ENCODE measurements around the gene SERPINA10.
"Not testable (repeated sequence)": the region's sequence is repeated elsewhere in the genome, so short reads cannot be mapped to it uniquely, and the experiment has no call there.

SERPINA10 gene

DNA sequence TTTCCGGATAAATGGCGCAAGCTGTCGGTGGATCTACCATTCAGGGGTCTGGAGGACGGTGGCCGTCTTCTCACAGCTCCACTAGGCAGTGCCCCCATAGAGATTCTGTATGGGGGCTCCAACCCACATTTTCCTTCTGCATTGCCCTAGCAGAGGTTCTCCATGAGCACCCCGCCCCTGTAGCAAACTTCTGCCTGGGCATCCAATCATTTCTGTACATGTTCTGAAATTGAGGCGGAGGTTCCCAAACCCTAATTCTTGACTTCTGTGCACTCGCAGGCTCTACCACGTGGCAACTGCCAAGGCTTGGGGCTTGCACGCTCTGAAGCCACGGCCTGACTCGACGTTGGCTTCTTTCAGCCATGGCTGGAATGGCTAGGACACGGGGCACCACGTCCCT is 5.1 kb upstream of the SERPINA10 start:
- no peaks in the 10 kb centered on the region for H3K4me1 Mint-ChIP-seq
- no peak overlapping the region for H3K4me3 Mint-ChIP-seq
- H3K36me3 Mint-ChIP-seq = no peaks in the 10 kb centered on the region
- H3K9me3 Mint-ChIP-seq = peaks cover 2% of the 10 kb centered on the region
- ATAC-seq = no peak
- peaks cover 2% of the 10 kb centered on the region for H3K27me3 Mint-ChIP-seq
- H3K27ac Mint-ChIP-seq = no peak overlapping the region

GRCh38 chr14:94296181-94296545 is 3.1 kb upstream of the SERPINA10 start:
- not testable (repeated sequence) for H3K4me1 Mint-ChIP-seq, H3K36me3 Mint-ChIP-seq, ATAC-seq, H3K4me3 Mint-ChIP-seq, H3K9me3 Mint-ChIP-seq, H3K27ac Mint-ChIP-seq
- peaks cover 10% of the 10 kb centered on the region for H3K27me3 Mint-ChIP-seq

DNA sequence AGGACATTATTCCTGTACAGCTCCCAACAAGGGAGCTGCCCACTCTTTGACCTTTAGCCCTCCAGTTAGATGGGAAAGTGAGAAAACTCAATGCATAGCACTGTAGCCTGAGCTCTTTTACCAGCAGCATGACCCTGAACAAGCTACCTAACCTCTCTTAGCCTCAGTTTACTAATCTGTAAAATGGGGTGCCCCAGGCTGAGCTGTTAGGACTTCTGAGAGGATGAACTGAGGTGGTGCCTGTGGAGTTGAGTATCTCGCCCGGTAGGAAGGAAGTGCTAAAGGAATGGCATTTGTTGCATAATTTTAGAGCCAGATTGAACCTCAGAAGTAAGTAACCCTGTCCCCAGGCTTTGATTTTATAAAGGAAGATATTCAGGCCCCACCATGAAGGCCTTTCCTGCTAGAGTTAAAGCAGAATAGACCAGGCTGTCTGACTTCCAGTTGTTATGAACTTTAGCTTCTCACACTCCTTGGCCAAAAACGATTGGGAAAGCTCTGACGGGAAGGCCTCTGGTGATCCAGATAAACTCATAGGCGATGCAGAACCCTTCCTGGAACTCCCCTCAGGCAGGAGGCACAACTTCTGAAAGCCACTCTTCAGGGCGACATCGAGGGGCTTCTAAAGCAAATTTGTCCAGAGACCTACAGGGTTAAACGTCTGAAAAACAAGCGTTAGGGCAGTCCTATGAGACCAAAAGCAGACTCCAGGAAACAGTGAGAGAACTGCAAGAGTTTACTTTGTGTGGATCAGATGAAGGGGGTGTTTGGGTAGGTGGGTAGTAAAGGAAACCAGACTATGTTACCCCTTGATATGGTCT is 2.5 kb upstream of the SERPINA10 start:
- Mint-ChIP-seq H3K27ac (no peak overlapping the region), H3K4me3 (no peak overlapping the region), H3K36me3 (no peaks in the 10 kb centered on the region), H3K27me3 (peaks cover 15% of the 10 kb centered on the region), H3K9me3 (no peaks in the 10 kb centered on the region), H3K4me1 (no peaks in the 10 kb centered on the region)
- no peak for ATAC-seq

GRCh38 chr14:94293578-94293924 is 483 bp upstream of the SERPINA10 start:
- H3K9me3 Mint-ChIP-seq = no peaks in the 10 kb centered on the region
- H3K36me3 Mint-ChIP-seq = no peaks in the 10 kb centered on the region
- no peaks in the 10 kb centered on the region for H3K4me1 Mint-ChIP-seq
- H3K4me3 Mint-ChIP-seq = no peak overlapping the region
- no peak overlapping the region for H3K27ac Mint-ChIP-seq
- peaks cover 15% of the 10 kb centered on the region for H3K27me3 Mint-ChIP-seq
- no peak for ATAC-seq

DNA sequence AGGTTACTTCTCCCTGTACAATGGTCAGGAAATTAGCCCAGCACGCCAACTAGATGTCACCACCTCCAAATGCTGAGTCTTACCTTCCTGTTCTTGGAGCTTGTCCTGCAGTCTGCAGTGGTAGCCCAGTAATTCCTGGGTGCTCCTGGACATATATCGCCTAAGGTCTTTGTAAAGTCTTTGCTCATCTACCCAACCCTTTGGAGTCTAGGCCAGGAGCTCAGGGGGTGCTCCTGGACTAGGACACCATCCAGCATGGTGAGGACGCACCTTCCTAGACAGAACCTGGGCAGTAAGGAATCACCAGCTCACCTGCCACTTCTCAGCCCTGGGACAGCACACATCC is 569 bp downstream of the SERPINA10 start:
- Mint-ChIP-seq H3K9me3 (no peaks in the 10 kb centered on the region), H3K4me1 (no peaks in the 10 kb centered on the region), H3K27ac (no peak overlapping the region), H3K36me3 (no peaks in the 10 kb centered on the region), H3K27me3 (peaks cover 15% of the 10 kb centered on the region), H3K4me3 (no peak overlapping the region)
- no peak for ATAC-seq

DNA sequence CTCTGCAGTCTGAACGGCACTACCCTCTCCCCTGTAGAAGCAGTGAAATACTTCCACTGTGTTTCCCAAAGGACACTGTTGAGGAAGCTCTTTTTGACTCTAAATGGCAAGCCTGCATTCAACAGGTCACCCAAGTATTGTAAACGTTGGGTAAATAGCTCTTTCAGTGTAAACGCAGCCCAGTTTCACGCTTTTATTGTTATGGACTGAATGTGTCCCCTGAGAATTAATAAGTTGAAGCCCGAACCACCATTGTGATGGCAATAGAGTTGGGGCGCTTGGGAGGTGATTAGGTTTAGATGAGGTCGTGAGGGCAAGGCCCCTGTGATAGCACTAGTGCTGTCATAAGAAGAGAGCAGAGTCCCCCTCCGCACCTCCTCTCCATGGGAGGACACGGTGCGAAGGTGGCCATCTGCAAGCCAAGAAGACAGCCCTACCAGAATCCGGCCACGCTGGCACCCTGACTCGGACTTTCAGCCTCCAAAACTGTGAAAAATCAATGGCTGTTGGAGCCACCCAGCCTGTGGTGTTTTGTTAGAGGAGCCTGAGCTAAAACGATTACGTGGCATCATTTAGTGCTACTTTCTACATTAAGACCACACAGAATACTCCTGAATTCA is 1.1 kb downstream of the SERPINA10 start:
- Mint-ChIP-seq H3K9me3 (peaks cover 3% of the 10 kb centered on the region), H3K4me1 (no peaks in the 10 kb centered on the region), H3K4me3 (no peak overlapping the region), H3K27me3 (peaks cover 15% of the 10 kb centered on the region), H3K27ac (no peak overlapping the region), H3K36me3 (no peaks in the 10 kb centered on the region)
- ATAC-seq = no peak

DNA sequence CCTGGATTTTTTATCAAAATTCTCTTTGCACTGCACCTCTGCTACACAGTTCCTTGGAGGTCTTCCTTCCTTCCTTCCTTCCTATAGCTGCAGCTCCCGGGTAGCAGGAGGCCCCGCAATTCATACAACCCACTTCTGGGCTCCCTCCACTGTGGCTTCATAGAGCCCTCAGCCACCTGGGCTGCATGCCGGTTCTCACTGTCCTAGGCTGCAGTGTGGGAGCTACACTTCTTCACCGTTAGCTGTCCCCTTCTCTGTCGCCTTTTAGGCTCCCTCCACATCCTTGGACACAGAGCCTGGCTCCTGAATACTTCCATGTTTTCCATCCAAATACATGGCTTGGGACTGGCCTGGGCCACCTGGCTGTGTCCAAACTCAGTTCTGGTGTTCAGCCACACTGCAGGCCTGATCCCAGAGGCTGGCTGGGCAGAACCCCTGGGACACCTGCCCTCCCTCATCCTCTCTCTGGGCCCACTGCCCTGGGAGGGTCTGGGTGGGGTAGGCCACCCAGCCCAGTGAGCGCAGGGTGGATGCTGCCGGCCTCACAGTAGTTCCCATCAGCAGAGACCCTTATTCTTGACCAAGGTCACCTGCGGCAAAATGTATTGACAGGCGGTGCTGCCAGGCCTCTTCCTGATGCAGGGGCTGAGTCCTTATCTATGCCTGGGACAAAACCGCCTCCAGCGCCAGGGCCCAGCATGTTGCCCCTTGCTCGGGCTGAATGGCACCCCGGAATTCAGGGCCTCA is 1.7 kb downstream of the SERPINA10 start:
- Mint-ChIP-seq H3K27ac (no peak overlapping the region), H3K36me3 (no peaks in the 10 kb centered on the region), H3K4me1 (no peaks in the 10 kb centered on the region), H3K27me3 (peaks cover 15% of the 10 kb centered on the region), H3K4me3 (no peak overlapping the region), H3K9me3 (peaks cover 3% of the 10 kb centered on the region)
- ATAC-seq = no peak

- ATAC-seq = no peak
- peaks cover 3% of the 10 kb centered on the region for H3K9me3 Mint-ChIP-seq
- no peak overlapping the region for H3K27ac Mint-ChIP-seq
- no peak overlapping the region for H3K4me3 Mint-ChIP-seq
- no peaks in the 10 kb centered on the region for H3K36me3 Mint-ChIP-seq
- no peaks in the 10 kb centered on the region for H3K4me1 Mint-ChIP-seq
- H3K27me3 Mint-ChIP-seq = peaks cover 15% of the 10 kb centered on the region
Measured at GRCh38 chr14:94290197-94290596, 2.9 kb downstream of the SERPINA10 start.

GRCh38 chr14:94288610-94289465 is 4.2 kb downstream of the SERPINA10 start:
- Mint-ChIP-seq H3K27ac (no peak overlapping the region), H3K4me3 (no peak overlapping the region), H3K9me3 (peaks cover 3% of the 10 kb centered on the region), H3K27me3 (peaks cover 15% of the 10 kb centered on the region), H3K4me1 (no peaks in the 10 kb centered on the region), H3K36me3 (no peaks in the 10 kb centered on the region)
- no peak for ATAC-seq

DNA sequence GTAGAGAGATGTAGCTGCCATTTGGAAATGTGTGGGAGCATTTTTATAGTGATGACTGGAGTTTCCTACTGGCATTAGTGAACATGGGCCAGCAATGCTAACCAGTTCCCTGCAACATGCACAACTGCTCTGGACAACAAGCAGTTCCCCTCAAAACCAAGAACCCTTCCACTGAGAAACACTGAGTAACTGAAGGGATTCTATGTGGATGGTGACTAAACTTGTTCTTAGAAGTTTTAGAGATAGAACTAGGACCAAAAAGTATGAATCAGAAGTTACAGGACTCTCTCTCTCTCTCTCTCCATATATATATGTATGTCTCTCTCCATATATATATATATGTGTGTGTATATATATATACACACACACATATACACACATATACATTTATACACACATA is 7.9 kb downstream of the SERPINA10 start:
- no peaks in the 10 kb centered on the region for H3K4me1 Mint-ChIP-seq
- peaks cover 3% of the 10 kb centered on the region for H3K9me3 Mint-ChIP-seq
- ATAC-seq = no peak
- H3K4me3 Mint-ChIP-seq = no peak overlapping the region
- no peaks in the 10 kb centered on the region for H3K27me3 Mint-ChIP-seq
- no peaks in the 10 kb centered on the region for H3K36me3 Mint-ChIP-seq
- H3K27ac Mint-ChIP-seq = no peak overlapping the region

DNA sequence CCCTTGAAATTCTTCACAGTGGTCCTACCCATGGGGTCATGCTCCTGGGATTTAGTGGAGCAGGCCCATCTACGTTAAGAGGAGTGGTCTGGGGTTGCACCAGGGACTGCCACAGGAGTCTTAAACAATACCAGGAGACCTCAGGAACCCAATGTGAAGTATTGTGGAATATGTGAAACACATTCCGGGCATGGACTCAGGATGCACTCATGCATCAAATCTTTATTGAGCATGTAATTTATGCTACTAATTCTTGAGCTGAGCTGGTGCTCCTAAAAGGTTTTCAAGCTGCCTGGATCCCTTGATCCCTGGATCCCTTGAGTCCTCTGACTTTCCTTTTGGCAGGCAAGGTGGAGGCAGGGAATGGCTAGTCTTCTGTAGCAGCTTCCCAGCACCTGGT is 8.8 kb downstream of the SERPINA10 start:
- H3K4me1 Mint-ChIP-seq = no peaks in the 10 kb centered on the region
- no peak overlapping the region for H3K4me3 Mint-ChIP-seq
- H3K27me3 Mint-ChIP-seq = no peaks in the 10 kb centered on the region
- no peak overlapping the region for H3K27ac Mint-ChIP-seq
- peaks cover 3% of the 10 kb centered on the region for H3K9me3 Mint-ChIP-seq
- no peak for ATAC-seq
- no peaks in the 10 kb centered on the region for H3K36me3 Mint-ChIP-seq

DNA sequence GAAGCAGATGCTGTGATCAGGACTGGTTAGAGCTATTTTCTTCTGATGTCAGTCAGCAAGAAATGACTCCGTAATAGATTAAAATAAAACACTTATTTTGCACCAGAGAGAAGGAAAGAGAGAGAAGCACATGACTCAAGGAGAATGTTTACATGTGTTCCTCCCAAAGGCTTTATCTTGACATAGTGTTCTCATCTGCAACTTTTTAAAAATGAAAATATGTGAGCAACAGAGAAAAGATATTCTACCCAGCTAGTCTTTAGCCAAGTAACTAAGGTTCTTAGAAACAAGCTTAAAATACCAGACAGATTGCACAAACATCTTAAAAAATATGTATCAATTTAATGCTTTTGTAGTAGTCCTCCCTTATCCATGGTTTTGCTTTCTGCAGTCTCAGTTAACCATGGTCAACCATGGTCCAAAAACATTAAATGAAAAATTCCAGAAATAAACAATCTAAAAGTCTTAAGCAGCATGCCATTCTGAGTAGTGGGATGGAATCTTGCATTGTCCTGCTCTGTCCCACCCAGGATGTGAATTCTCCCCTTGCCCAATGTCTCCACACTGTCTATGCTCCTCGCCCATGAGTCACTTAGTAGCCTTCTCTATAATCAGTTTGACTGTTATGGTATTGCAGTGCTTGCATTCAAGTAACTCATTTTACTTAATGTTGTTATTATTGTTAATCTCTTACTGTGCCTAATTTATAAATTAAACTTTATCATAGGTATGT is 9.9 kb downstream of the SERPINA10 start:
- no peaks in the 10 kb centered on the region for H3K27me3 Mint-ChIP-seq
- H3K9me3 Mint-ChIP-seq = peaks cover 3% of the 10 kb centered on the region
- ATAC-seq = no peak
- no peaks in the 10 kb centered on the region for H3K4me1 Mint-ChIP-seq
- no peak overlapping the region for H3K4me3 Mint-ChIP-seq
- no peaks in the 10 kb centered on the region for H3K36me3 Mint-ChIP-seq
- no peak overlapping the region for H3K27ac Mint-ChIP-seq

- H3K27ac Mint-ChIP-seq = no peak overlapping the region
Measured at GRCh38 chr14:94278731-94279130, 14.3 kb downstream of the SERPINA10 start.

GRCh38 chr14:94276898-94277561 is 16.0 kb downstream of the SERPINA10 start:
- H3K27ac Mint-ChIP-seq, H3K9me3 Mint-ChIP-seq, ATAC-seq, H3K36me3 Mint-ChIP-seq, H3K4me1 Mint-ChIP-seq, H3K27me3 Mint-ChIP-seq, H3K4me3 Mint-ChIP-seq: not testable (repeated sequence)

More at GRCh38 chr14:94278731-94279130, 14.3 kb downstream of the SERPINA10 start:
- Mint-ChIP-seq H3K36me3 (no peaks in the 10 kb centered on the region), H3K9me3 (no peaks in the 10 kb centered on the region), H3K4me3 (no peak overlapping the region), H3K27me3 (no peaks in the 10 kb centered on the region), H3K4me1 (no peaks in the 10 kb centered on the region)
- ATAC-seq = no peak

All from stimulated activated memory B cell treated with anti-CD40 and anti-IgM and Interleukin-4, amounts not matched to agents 10 μg/mL and 1 μg/mL and 100 μg/mL, for 72 hours (primary cell).